GM03348 (cell line): Measurements from ENCODE around the gene EXD3.
A peak's percentile ranks its signal among the peaks of the same experiment; 100 is the strongest.
"Not testable (repeated sequence)": the region's sequence is repeated elsewhere in the genome, so short reads cannot be mapped to it uniquely, and the experiment has no call there.

Experiments used
- DNase-seq: peaks from one replicate; pipeline ENCODE4 v3.0.0; 2012; ENCODE audit warnings: low spot score

Gene EXD3

DNA sequence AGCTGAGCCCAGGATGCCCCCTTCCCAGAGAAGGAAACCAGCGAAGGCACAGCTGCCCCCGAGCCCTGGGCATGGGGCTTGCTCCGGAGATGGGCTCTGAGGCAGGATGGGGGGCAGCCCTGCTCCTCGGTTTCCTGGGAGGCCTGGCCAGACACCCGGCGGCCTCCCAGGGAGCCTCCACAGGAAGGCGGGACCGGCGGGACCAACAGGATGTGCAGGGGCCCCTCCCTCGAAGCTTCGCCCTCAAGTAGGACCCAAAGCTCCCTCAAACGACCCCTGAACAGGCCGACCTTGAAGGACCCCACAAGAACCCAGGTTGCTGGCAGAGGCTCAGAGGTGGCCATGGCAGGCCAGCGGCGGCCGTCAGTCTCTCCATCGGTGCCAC lies 11.7 kb downstream of the EXD3 start:
- DNase-seq: no peak

DNA sequence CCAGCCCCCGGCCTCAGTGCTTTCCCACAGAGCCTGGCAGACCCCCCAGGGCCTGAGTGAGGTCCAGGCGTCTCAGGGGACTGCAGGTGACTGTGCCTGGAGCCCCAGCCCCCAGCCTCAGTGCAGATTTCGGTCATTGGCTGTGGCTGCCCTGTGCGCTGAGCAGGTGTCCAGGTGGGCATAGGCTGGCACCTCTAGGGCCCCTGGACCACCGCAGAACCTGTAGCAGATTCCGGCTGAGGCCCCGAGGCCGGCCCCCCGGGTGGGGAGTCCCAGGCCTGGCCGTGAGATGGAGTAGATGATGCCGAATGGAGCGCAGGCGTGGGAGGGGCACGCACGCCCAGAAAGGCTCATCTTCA lies 12.1 kb downstream of the EXD3 start:
- DNase-seq: no peak

DNA sequence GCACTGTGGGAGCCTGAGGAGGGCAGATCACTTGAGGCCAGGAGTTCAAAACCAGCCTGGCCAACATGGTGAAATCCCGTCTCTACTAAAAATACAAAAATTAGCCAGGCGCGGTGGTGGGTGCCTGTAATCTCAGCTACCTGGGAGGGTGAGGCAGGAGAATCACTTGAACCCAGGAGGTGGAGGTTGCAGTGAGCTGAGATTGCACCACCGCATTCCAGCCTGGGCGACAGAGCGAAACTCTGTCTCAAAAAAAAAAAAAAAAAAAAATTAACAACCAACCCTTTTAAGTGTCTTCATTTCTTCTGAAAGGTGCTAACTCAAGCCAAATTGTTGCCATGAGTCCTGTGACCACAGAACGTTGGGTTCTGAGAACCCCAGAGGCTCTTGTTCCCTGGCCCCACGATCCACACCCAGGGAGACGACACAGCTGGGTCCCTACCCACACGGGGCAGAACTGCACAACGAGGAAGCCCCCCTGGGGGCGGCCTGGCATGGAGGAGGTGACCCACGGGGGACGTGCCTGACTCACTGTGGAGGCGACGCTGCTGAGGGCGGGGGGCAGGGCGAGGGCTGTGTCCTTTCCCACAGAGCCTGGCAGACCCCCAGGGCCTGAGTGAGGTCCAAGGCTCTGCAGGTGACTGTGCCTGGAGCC lies 12.6 kb downstream of the EXD3 start:
- not testable (repeated sequence) for DNase-seq

DNA sequence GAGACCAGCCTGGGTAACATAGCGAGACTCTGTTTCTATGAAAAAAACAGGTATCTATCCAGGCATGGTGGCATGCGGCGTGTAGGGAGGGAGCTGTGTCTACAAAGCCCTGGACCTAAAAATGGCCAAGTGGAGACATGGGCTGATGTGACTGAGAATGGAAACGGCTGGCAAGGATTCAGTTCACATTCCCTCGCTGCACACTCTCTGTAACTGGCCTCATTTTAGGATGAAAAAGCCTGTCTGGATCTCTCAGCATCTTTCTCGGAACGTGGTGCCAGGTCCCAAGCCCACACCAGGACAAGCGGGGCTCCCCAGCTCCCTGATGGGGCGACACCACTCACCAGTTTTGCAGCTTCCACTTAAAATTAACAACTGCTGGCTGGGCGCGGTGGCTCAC lies 13.4 kb downstream of the EXD3 start:
- DNase-seq: no peak

DNA sequence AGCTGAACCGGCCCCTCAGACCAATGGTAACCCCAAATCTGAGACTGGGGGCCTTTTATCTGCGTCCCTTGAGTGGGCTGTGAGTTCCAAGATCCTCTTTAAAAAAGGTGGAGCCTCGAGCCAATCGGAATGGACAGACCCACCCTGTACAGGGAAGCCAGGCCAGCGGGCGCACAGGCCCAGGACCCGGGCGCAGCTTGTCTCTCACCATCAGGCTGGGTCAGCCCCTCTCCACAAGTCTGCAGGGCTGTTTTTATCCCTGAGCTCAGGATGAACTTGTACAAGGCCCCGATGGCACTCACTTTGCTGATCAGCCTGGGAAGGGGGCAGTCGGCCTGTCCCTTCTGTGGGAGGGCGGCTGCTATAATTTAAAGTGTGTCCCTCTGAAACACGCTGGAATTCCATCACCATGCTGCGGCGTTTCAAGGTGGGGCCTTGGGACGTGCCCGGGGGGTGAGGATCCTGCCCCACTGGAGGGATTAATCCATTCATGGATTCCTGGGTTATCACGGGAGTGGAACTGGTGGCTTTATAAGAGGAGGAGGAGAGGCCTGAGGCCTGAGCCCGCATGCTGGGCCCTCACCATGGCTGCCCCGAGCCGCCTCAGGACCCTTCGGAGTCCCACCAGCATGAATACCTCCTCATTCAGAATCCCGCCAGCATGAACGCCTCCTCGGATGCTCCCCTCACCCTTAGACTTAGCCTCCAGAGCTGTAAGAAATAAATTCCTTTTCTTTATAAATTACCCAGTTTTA lies 14.1 kb downstream of the EXD3 start:
- DNase-seq: no peak

DNA sequence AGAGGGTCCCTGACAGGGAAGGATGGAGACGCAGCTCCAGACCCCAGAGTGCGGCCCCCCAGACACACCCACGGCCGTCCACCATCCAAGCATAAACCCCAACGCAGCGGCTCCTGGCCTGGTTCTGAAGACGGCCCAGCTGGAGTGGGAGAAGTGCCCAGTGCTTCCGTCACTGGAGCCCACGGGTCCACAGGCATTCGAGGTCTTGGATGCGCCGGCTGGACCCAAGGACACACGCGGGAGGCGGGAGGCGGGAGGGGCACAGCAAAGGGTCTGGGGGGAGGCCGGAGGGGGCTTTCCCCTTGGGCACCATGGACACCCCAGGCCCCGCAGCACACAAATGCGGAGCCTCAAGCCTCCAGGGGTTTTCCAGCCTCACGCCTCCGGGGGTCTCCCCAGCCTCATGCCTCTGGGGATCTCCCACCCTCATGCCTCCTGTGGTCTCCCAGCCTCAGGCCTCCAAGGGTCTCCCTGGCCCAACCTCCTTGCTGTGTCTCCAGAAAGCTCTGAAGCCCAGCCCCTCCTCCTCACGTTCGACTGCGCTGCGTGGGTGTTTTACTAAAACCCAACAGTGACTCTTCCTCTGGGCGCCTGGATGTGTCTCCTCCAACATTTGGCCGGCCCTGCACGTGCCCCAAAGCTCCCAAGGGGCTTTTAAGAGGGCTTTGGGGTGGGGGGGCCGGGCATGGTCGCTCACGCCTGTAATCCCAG lies 15.2 kb downstream of the EXD3 start:
- DNase-seq: no peak

DNA sequence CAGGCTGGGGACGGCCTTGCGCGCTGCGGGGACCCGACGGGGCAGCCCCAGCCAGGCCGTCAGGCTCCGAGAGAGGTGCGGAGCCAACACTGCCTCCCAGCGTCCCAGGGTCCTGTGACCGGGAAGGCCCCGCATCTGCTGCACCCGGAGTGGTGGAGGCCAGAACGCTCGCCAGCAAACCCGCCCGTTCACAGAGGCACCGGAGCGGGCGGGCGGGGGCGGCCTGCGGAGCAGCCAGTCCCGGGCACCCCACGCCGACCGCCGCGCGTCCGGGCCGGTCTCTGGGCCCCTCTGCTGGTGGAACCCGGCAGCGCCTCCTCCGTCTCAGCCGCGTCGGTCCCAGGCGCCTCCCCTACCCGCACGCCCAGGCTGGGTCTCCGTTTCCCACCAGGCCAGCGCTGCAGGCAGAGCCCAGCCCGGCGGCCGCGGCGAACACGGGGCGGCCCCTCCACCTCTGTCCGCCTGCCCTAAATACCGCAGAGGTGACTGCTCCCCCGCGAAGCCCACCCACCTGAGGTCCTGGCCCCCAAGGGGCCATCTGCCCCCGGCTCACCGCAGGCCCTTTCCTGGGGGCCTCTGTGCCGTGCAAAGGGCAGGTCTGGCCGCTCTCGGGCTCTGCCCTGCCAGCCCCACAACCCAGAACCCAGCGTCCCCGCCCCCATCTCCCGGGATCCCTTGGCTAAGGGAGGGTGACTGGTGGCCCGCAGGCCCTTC lies 15.9 kb downstream of the EXD3 start:
- DNase-seq: peak; percentile 94

DNA sequence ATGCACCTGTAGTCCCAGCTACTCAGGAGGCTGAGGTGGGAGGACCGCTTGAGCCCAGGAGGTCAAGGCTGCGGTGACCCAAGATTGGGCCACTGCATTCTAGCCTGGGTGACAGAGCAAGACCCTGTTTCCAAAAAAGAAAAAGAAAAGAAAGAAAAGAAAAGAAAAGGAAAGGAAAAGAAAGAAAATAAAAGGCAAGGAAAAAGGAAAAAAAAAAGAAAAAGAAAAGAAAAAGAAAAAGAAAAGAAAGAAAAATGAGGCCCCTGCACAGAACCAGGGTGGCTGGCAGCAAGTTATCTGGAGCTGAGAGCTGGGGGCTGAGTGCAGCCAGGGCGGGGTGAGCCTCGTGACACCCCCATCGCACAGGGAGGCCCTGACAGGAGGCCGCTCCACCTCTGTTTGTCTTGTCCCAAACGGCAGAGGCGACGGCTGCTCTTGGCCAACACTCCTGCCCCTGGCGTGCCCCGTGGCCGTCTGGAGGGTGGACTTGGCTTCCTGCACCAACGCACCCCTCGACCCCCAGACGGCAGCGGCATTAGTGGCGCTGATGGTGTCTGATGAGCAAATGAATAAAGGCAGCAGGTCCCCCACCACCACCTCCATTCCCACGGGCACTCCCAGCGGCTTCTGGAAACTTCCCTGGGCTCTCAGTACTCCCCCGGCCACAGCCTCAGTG lies 16.7 kb downstream of the EXD3 start:
- no peak for DNase-seq

DNA sequence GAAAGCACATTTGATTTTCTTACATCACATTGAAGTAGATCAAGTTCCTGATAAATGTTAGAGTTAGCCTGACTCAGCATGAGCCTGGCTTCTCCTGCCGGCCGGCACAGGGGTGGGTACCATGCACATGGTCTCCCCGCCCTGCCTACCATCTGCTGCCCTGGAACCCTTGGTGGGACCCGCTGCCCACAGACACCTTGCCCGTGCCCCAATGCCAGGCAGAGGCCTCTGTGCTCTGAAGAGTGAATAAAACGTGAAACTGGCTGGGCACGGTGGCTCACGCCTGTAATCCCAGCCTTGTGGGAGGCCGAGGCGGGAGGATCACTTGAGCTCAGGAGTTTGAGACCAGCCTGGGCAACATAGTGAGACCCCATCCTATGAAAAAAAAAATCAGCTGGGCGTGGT lies 17.3 kb downstream of the EXD3 start:
- no peak for DNase-seq

DNA sequence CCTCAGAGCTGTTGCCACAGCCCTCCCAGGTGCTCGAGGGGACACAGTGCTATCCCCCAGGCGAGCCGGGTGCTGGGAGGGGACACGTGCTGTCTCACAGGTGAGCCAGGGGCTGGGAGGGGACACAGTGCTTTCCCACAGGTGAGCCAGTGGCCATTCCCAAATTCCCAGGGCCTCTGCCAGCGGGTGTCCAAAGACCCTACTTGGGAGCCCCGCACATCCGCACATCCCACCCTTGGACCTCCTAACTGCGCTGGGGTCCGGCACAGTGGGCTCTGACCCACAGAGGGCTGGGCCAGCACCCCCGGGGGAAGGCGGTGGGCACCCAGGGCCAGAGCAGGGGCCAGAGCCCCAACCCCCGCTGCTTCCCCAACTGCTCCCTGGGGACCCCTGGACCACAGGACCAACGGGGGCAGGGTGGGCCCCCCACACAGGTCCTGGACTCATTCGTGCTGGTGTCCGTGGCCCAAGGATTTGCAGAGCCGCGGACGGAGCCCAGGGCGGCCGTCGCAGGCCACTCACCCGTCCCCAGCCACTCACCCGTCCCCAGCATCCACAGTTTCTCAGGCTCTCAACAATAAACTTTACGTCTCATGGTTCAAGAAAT lies 17.9 kb downstream of the EXD3 start:
- DNase-seq: no peak

DNA sequence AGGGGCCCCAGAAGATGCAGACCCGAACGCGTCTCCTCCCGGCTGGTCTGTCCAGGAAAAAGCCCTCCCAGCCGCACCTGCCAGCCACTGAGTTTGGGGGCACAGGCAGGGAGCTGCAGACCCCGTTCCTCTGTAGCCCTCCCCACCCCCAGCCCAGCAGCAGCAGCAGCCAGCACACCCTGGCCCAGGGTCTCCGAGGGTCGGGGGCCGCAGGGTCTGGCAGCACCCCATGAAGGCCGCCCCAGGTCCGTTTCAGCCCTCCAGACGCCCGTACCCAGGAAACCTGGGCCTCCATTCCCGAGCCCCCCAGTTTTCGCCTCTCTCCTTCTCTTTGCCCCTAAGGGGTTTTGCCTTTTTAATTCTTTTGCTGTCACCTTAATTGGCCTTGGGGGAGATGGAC lies 19.7 kb downstream of the EXD3 start:
- DNase-seq: no peak

DNA sequence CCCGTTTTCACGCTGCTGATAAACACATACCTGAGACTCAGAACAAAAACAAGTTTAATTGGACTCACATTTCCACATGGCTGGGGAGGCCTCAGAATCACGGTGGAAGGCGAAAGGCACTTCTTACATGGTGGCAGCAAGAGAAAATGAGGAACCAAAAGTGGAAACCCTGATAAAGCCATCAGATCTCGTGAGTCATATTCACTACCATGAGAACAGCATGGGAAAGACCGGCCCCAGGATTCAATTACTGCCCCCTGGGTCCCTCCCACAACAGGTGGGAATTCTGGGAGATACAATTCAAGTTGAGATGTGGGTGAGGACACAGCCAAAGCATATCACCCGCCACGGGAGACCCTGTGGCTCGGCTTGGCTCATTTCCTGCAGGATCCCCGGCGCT lies 20.2 kb downstream of the EXD3 start:
- no peak for DNase-seq

DNA sequence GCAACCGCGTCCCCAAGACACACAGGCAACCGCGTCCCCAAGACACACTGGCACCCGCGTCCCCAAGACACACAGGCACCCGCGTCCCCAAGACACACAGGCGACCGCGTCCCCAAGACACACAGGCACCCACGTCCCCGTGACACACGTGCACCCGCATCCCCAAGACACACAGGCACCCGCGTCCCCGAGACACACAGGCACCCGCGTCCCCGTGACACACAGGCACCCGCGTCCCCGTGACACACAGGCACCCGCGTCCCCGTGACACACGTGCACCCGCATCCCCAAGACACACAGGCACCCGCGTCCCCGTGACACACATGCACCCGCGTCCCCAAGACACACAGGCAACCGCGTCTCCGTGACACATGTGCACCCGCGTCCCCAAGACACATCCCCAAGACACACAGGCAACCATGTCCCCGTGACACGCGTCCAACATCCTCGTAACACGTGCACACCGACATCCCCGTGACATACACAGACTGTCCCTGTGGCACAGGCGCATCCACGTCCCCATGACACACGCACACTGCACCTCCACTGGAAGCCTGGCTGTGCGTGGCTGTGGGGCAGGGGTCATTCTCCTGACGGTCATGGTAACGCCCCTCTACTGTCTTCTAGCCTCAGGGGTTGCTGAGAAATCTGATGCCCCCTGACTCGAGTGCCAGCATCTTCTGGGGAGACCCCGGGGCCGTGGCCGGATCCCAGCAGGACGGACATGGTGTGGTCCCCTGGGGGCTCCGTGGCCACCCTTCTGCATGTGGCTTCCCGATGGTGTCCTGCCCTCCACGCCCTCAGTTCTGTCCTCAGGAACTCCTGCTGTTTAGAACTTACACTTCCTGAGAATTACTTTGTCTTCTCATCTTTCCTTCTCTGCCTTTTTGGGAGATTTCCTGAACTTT lies 24.1 kb downstream of the EXD3 start:
- no peak for DNase-seq

DNA sequence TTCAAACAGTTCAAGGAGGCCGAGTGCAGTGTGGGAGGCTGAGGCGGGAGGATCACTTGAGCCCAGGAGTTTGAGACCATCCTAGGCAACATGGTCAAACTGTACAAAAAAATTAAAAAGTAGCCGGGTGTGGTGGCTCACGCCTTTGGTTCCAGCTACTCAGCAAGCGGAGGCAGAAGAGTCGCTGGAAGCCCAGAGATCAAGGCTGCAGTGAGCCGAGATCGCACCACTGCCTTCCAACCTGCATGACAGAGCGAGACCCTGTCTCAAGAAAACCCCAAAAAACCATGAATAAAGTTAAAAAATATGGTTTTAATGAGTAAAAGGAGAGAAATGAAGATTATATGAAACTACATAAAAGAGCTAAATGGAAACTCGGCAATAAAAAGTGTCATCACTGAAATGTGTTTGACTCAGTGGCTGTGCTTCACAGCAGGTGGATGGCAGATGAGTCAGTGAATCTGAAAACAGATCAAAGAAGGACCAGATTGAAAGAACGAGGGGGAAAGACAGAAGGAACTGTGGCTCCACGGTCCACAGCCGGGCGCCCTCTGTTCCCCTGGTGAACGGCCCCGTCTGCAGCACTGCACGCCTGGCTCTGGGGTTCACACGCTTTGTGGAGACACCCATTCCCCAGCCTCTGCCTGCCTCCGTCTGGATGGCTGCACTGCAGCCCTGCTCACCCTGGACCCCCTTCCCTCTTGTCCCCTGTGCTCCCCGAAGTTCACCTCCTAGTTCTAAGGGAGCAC lies 25.1 kb downstream of the EXD3 start:
- DNase-seq: no peak

DNA sequence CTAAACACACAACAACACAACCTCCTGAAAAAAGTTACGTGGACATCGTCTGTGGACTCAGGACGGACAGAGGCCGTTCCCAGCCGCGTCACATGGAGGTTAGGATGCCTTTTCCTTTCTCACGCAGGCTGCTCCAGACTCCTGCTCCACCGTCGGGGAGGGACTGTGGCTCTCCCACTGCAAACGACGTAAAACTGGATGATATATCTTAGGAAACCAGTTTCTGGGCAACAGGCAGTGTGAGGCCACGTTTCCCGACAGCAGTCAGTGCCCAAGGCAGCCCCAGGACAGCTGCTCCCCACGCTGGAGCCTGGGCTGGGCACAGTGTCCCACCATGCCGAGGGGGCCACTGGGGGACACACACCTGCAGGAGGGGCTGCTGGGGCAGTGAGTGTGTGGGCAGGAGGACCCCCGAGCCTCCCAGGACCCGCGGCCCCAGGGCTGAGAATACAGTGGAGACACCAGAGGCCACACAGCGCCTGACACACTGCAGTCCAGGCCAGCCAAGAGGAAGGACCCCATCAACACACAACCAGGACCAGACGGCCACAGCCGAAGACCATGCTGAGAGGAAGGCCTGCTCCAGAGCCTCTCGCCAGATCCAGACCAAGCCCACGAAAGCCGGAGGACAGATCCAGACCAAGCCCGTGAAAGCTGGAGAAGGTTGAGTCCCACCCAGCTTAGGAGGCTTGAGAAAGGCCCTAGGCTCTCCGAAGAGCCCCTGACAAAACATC lies 26.2 kb downstream of the EXD3 start:
- DNase-seq: no peak

DNA sequence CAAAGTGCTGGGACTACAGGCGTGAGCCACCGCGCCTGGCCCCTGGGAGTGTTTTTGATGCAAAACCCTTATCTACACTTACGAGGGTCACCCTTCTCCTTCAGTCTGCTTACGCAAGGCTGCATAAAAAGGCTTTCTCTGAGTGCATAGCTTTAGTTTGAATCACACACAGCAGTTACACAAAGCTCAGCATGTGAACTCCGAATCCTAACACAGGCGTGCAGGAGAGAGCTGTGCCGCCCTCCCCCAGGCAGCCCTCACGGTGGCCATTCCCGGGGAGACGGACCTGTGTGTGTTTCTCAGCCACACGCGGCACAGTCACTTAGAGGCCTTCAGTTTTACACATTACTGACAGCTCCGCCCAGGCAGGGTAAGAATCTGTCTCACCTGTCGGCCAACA lies 26.7 kb downstream of the EXD3 start:
- no peak for DNase-seq

DNA sequence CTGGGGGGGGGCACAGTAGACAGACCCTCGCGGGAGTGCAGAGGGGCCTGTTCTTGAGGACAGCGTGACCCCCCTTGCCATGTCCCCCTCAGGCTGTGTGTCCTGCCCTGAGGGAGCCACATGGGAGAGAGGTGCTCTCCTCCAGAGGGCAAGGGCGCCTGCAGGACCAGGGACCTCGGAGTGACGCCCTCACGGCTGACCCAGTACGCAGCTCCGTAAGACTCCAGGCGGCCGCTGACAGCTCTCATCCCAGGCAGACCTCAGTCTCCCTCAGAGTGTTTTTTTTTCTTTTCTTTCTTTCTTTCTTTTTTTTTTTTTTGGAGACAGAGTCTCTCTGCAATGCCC lies 27.3 kb downstream of the EXD3 start:
- DNase-seq: no peak

DNA sequence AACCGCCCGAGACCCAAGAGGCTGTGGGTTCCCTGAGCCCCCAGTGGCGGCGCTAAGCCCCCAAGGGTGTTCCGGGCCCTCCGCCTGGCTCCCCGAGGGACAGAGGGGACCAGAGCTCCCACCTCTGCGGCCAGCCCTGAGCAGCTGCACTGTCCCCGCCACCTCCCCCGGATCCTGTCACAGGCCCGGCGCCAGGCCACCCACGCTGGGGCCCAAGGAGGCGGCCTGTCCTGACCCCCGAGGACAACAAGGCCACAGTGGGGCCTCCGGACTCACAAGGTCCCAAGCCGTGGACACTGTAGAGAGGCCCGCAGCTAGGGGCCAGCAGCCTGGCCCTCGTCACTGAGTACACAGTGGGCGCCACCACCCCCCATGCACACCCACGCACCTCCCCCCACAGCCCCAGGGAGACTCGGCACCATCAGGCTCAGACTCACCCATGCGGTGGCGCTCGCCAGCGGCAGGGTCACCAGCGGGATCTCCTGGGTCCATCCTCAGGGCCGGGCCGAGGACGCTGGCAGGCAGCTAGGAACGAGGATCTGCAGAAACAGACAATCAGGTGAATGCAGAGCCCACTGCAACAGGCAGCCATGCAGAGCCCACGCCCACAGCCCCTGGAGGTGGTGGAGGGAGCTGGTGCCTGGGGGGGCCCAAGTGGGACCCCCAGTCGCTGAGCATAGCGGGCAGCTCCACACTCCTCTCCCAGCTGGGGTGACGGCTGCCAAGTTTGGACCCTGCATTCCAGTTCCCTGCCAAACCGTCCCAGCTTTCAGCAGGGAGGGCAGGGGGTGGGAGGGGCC lies 27.9 kb downstream of the EXD3 start:
- no peak for DNase-seq
